Hepatocyte (in vitro differentiated cells): ENCODE measurements around the gene EARS2. TPM values are rescaled to one million over a fixed set of nuclear protein-coding genes. Genes with fewer than 3 reads are reported as not detected.

Source experiments
- DNase-seq: peaks from one replicate; pipeline ENCODE4 v3.0.0-alpha.2; 2016; ENCODE audit warnings: low spot score
- H2AFZ ChIP-seq: fragments of 200-600 bp; sonication (generic); 2 replicates; pipeline ENCODE4 v1.6.0; 2016; ENCODE audit warnings: antibody characterized with exemption, mild to moderate bottlenecking
- H3K27ac ChIP-seq: fragments of 200-600 bp; sonication (generic); 2 replicates; pipeline ENCODE4 v1.5.1; 2016; ENCODE audit warnings: mild to moderate bottlenecking
- H3K27me3 ChIP-seq: fragments of 200-600 bp; sonication (generic); 2 replicates; pipeline ENCODE4 v1.6.1; 2016
- H3K36me3 ChIP-seq: fragments of 200-600 bp; sonication (generic); replicated peaks from 2 replicates; pipeline ENCODE4 v1.5.1; 2016; ENCODE audit warnings: low read depth; ENCODE audit not compliant: insufficient read depth
- H3K4me1 ChIP-seq: fragments of 200-600 bp; sonication (generic); 2 replicates; pipeline ENCODE4 v1.5.1; 2016; ENCODE audit warnings: mild to moderate bottlenecking, moderate library complexity; ENCODE audit not compliant: insufficient read depth
- H3K4me2 ChIP-seq: fragments of 200-600 bp; sonication (generic); 2 replicates; pipeline ENCODE4 v1.6.0; 2016
- H3K4me3 ChIP-seq: fragments of 200-600 bp; sonication (generic); 2 replicates; pipeline ENCODE4 v1.5.1; 2016; ENCODE audit warnings: mild to moderate bottlenecking
- H3K79me2 ChIP-seq: fragments of 200-600 bp; sonication (generic); 2 replicates; pipeline ENCODE4 v1.6.0; 2017; ENCODE audit warnings: mild to moderate bottlenecking
- H3K9me2 ChIP-seq: fragments of 200-600 bp; sonication (generic); replicated peaks from 2 replicates; pipeline ENCODE4 v1.6.0; 2017; ENCODE audit warnings: mild to moderate bottlenecking; ENCODE audit not compliant: insufficient read depth
- H3K9me3 ChIP-seq: fragments of 200-600 bp; sonication (generic); 2 replicates; pipeline ENCODE4 v1.5.1; 2016; ENCODE audit warnings: low read depth, mild to moderate bottlenecking
- H4K20me1 ChIP-seq: fragments of 200-600 bp; sonication (generic); 2 replicates; pipeline ENCODE4 v1.6.0; 2016; ENCODE audit warnings: mild to moderate bottlenecking; ENCODE audit not compliant: insufficient read depth, poor library complexity, severe bottlenecking
- EZH2 ChIP-seq: fragments of 200-600 bp; sonication (generic); IDR thresholded peaks from 2 replicates; pipeline ENCODE4 v1.6.1; 2016; ENCODE audit warnings: antibody characterized with exemption, mild to moderate bottlenecking, borderline replicate concordance
- EZH2phosphoT487 ChIP-seq: fragments of 200-600 bp; sonication (generic); IDR thresholded peaks from one replicate; pipeline ENCODE4 v1.6.1; 2018; ENCODE audit warnings: antibody characterized with exemption, mild to moderate bottlenecking, low read depth, moderate library complexity; ENCODE audit not compliant: unreplicated experiment, severe bottlenecking
- WGBS: methylation state at CpG from one replicate; pipeline ENCODE4 v1.1.6; 2016; ENCODE audit warnings: low lambda C conversion rate; ENCODE audit errors: missing lambda C conversion rate; 5-methylcytosine and 5-hydroxymethylcytosine counted together
- polyA plus RNA-seq: library from polyadenylated mRNA; unstranded; fragments of >200 nt; fragmentation: Nextera tagmentation; extraction: Ambion mirVana; gene quantifications from 2 replicates; pipeline ENCODE4 v1.2.1, GENCODE V29; 2016
- total RNA-seq: library from RNA; depleted of rRNA; stranded (reverse); fragments of >200 nt; gene quantifications from 2 replicates; pipeline ENCODE4 v1.2.3, GENCODE V29; 2014
- TF ChIP-seq, protein P1 (sequence below): fragments of 200-600 bp; sonication (generic); IDR thresholded peaks from 2 replicates; pipeline ENCODE4 v1.5.1; 2016; ENCODE audit warnings: antibody characterized with exemption, mild to moderate bottlenecking; ENCODE audit not compliant: poor library complexity

The EARS2 gene
- total and polyA plus RNA-seq, 2 experiments from 2014 or later: 25.2 to 26.5 TPM

DNA sequence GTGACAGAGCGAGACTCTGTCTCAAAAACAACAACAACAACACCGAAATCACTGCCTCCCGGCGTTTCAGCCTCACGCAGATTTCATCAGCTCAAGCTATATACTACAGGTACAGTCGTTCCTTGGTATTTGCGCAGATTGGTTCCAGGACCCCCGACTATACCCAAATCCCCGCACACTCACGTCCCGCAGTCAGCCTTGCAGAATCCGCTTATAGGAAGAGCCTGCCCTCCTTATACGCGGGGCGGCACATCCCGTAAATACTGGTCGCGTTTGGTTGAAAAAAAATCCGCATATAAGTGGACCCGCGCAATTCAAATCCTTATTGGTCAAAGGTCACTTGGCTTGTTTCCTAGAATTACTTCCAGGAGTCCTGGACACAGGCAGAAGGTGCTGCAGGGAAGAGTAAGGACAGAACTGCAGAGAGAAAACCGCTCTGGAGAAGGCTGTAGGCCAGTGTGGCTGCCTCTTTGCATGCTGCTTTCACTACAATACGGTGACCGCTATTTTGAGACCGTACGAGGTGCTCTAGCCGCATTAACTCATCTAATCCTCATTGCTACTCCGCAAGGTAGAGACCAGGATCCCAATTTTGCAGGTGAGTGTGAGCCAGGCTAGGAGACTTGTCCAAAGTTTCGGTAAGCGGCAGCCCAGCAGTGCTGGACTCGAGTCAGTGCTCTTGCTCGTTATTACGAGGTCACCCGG lies 38.2 kb upstream of the EARS2 start:
- peak; percentile 34 for DNase-seq
- Histone ChIP-seq H3K27me3 (no peaks in the 10 kb centered on the region), H3K79me2 (peaks cover 56% of the 10 kb centered on the region), H3K27ac (peak overlapping the region; percentile 80), H3K4me3 (peak overlapping the region; percentile 96), H3K9me3 (no peaks in the 10 kb centered on the region), H3K9me2 (no peaks in the 10 kb centered on the region), H3K4me2 (peak overlapping the region; percentile 99), H3K36me3 (no peaks in the 10 kb centered on the region), H4K20me1 (peaks cover 14% of the 10 kb centered on the region), H2AFZ (peak overlapping the region; percentile 91), H3K4me1 (peaks cover 10% of the 10 kb centered on the region)
- TF ChIP-seq, protein P1, sequence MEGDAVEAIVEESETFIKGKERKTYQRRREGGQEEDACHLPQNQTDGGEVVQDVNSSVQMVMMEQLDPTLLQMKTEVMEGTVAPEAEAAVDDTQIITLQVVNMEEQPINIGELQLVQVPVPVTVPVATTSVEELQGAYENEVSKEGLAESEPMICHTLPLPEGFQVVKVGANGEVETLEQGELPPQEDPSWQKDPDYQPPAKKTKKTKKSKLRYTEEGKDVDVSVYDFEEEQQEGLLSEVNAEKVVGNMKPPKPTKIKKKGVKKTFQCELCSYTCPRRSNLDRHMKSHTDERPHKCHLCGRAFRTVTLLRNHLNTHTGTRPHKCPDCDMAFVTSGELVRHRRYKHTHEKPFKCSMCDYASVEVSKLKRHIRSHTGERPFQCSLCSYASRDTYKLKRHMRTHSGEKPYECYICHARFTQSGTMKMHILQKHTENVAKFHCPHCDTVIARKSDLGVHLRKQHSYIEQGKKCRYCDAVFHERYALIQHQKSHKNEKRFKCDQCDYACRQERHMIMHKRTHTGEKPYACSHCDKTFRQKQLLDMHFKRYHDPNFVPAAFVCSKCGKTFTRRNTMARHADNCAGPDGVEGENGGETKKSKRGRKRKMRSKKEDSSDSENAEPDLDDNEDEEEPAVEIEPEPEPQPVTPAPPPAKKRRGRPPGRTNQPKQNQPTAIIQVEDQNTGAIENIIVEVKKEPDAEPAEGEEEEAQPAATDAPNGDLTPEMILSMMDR: no peak
- no peak for TF ChIP-seq EZH2
- WGBS: 18% methylated on average over 34 of the region's 34 CpGs

DNA sequence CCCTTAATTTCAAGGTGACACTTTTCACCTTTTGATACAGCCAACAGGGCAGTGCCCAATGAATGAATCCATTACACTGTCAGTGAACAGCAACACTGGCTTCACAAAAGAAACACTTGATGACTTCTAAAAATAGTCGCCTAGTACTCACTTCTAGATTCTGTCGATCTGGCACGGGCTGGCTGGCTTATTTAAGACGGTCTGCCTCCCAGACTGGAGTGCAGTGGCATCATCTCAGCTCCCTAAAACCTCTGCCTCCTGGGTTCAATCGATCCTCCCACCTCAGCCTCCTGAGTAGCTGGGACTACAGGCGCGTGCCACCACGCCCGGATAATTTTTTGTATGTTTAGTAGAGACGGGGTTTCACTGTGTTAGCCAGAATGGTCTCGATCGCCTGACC lies 37.0 kb upstream of the EARS2 start:
- no peak for DNase-seq
- Histone ChIP-seq H3K79me2 (peaks cover 69% of the 10 kb centered on the region), H4K20me1 (peaks cover 14% of the 10 kb centered on the region), H3K27me3 (no peaks in the 10 kb centered on the region), H3K4me1 (peaks cover 10% of the 10 kb centered on the region), H3K9me2 (no peaks in the 10 kb centered on the region), H3K9me3 (no peaks in the 10 kb centered on the region), H2AFZ (no peak overlapping the region), H3K36me3 (no peaks in the 10 kb centered on the region), H3K27ac (no peak overlapping the region), H3K4me3 (no peak overlapping the region), H3K4me2 (peak overlapping the region; percentile 99)
- TF ChIP-seq EZH2: no peak
- no peak for TF ChIP-seq EZH2phosphoT487
- TF ChIP-seq, protein P1: no peak
- WGBS: 97% methylated on average over 12 of the region's 12 CpGs

DNA sequence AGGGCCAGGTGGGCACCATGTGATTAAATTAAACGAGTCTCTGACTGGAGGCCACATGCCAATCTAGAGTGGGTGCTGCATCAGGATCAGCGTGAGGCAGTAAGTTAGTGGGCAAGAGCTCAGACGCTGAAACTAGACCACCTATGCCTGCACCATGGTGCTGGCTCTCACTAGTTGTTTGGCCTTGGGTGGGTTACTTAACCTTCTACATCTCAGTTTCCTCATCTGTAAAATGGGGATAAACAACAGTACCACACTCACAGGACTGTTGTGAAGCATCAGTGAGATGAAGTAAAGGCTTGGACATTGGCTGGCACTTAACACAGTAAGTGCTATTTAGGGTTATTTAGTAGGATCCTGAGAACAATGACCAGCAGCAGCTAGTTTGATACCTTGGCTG lies 33.0 kb upstream of the EARS2 start:
- Histone ChIP-seq H2AFZ (no peak overlapping the region), H3K4me2 (no peak overlapping the region), H3K4me1 (peaks cover 10% of the 10 kb centered on the region), H3K27ac (no peak overlapping the region), H3K36me3 (no peaks in the 10 kb centered on the region), H3K9me2 (no peaks in the 10 kb centered on the region), H3K4me3 (no peak overlapping the region), H3K9me3 (no peaks in the 10 kb centered on the region), H3K27me3 (no peaks in the 10 kb centered on the region), H3K79me2 (peaks cover 90% of the 10 kb centered on the region), H4K20me1 (peaks cover 14% of the 10 kb centered on the region)
- WGBS: 98% methylated on average over 3 of the region's 3 CpGs
- TF ChIP-seq EZH2 (no peak), EZH2phosphoT487 (no peak)
- TF ChIP-seq, protein P1: no peak
- no peak for DNase-seq
